HG02852 (cell line): ENCODE data around the gene HMMR.
"Not testable (repeated sequence)": the region's sequence is repeated elsewhere in the genome, so short reads cannot be mapped to it uniquely, and the experiment has no call there.

Experiments used
- ATAC-seq: cut with Tn5 transposase; IDR thresholded peaks from one replicate; pipeline ENCODE4 v1.9.1; 2021; ENCODE audit warnings: mild to moderate bottlenecking, moderate library complexity; ENCODE audit not compliant: unreplicated experiment

Gene HMMR

GRCh38 chr5:163506095-163506457 lies 45.6 kb downstream of the HMMR start:
- ATAC-seq: peak; percentile 15

GRCh38 chr5:163506726-163507125 lies 46.3 kb downstream of the HMMR start:
- ATAC-seq: no peak

GRCh38 chr5:163508753-163509152 lies 48.3 kb downstream of the HMMR start:
- ATAC-seq: no peak

- no peak for ATAC-seq
Observed at GRCh38 chr5:163509291-163509951, 49.0 kb downstream of the HMMR start.

- ATAC-seq: no peak
Observed at GRCh38 chr5:163512526-163512925, 52.1 kb downstream of the HMMR start.

GRCh38 chr5:163525096-163525495 lies 64.7 kb downstream of the HMMR start:
- no peak for ATAC-seq

GRCh38 chr5:163529698-163530097 lies 69.3 kb downstream of the HMMR start:
- ATAC-seq: no peak

GRCh38 chr5:163531272-163531671 lies 70.8 kb downstream of the HMMR start:
- ATAC-seq: no peak

GRCh38 chr5:163532171-163533084 lies 72.0 kb downstream of the HMMR start:
- ATAC-seq: no peak

- no peak for ATAC-seq
Observed at GRCh38 chr5:163533223-163533622, 72.8 kb downstream of the HMMR start.

GRCh38 chr5:163534492-163535094 lies 74.2 kb downstream of the HMMR start:
- ATAC-seq: no peak

- ATAC-seq: no peak
Observed at GRCh38 chr5:163535290-163535689, 74.9 kb downstream of the HMMR start.

GRCh38 chr5:163536442-163536841 lies 76.0 kb downstream of the HMMR start:
- not testable (repeated sequence) for ATAC-seq

- no peak for ATAC-seq
Observed at GRCh38 chr5:163540696-163541095, 80.3 kb downstream of the HMMR start.
